ENCODE data around the gene MDP1.

- TF ChIP-seq CTCF (IDR thresholded peaks at IDR 0.05 in 4 of 5, conservative IDR thresholded peaks at IDR 0.05 in 1 of 5) (no peak), POLR2A (IDR thresholded peaks at IDR 0.05) (no peak)
These were observed 38.1 kb upstream of the MDP1 start for GRCh38 chr14:24253936-24254335.

Data from gastrocnemius medialis (tissue), 4 donors.